Posterior cingulate gyrus (tissue), 11 donors: ENCODE data around the gene TULP4.
"Not testable (repeated sequence)": the region's sequence is repeated elsewhere in the genome, so short reads cannot be mapped to it uniquely, and the experiment has no call there.

ENCODE experiments used
- DNase-seq, 10 donors: peaks; one replicate each; pipeline versions ENCODE4 v3.0.0 to v3.0.0-alpha.2; 2020 to 2021; ENCODE audit warnings: mixed read lengths in 3 of 10
- intact Hi-C: fragments of 100-400 bp; cut with DNase I; formaldehyde crosslinking; loops from one replicate; pipeline ENCODE4 v1.15.1; 2023

The TULP4 gene

GRCh38 chr6:158324136-158324535 is 11.9 kb downstream of the TULP4 start:
- intact Hi-C loops = no loop called here

GRCh38 chr6:158327211-158327610 is 14.9 kb downstream of the TULP4 start:
- no peak for DNase-seq
- intact Hi-C loops = no loop called here

More at GRCh38 chr6:158324136-158324535, 11.9 kb downstream of the TULP4 start:
- DNase-seq = no peak

GRCh38 chr6:158328952-158329351 is 16.7 kb downstream of the TULP4 start:
- intact Hi-C loops = no loop called here
- DNase-seq = no peak

GRCh38 chr6:158329531-158329930 is 17.3 kb downstream of the TULP4 start:
- intact Hi-C loops = no loop called here
- DNase-seq = no peak

GRCh38 chr6:158330016-158330415 is 17.8 kb downstream of the TULP4 start:
- DNase-seq = no peak
- intact Hi-C loops = no loop called here

GRCh38 chr6:158332237-158332636 is 20.0 kb downstream of the TULP4 start:
- no peak for DNase-seq
- intact Hi-C loops = no loop called here

- DNase-seq = no peak
- intact Hi-C loops = no loop called here
These were observed 20.8 kb downstream of the TULP4 start for GRCh38 chr6:158333094-158333493.

- intact Hi-C loops = no loop called here
- no peak for DNase-seq
These were observed 22.3 kb downstream of the TULP4 start for GRCh38 chr6:158334534-158334933.

GRCh38 chr6:158337332-158337731 is 25.1 kb downstream of the TULP4 start:
- no peak for DNase-seq

GRCh38 chr6:158338311-158339112 is 26.2 kb downstream of the TULP4 start:
- intact Hi-C loops = no loop called here
- no peak for DNase-seq

More at GRCh38 chr6:158337332-158337731, 25.1 kb downstream of the TULP4 start:
- intact Hi-C loops = no loop called here

- intact Hi-C loops, DNase-seq: not testable (repeated sequence)
These were observed 26.9 kb downstream of the TULP4 start for GRCh38 chr6:158339197-158339596.

GRCh38 chr6:158340252-158340651 is 28.0 kb downstream of the TULP4 start:
- DNase-seq = no peak
- intact Hi-C loops = no loop called here

- DNase-seq = no peak
- intact Hi-C loops = no loop called here
These were observed 32.3 kb downstream of the TULP4 start for GRCh38 chr6:158344534-158344933.

- DNase-seq, intact Hi-C loops: not testable (repeated sequence)
These were observed 33.2 kb downstream of the TULP4 start for GRCh38 chr6:158345444-158345843.

GRCh38 chr6:158347335-158347734 is 35.1 kb downstream of the TULP4 start:
- intact Hi-C loops = no loop called here
- no peak for DNase-seq

- peak in 1 of 10 donors; percentile 74 for DNase-seq
- intact Hi-C loops = not testable (repeated sequence)
These were observed 36.7 kb downstream of the TULP4 start for GRCh38 chr6:158348737-158349504.

GRCh38 chr6:158349505-158350275 is 37.4 kb downstream of the TULP4 start:
- intact Hi-C loops = not testable (repeated sequence)
- DNase-seq = peak in 1 of 10 donors; percentile 76

GRCh38 chr6:158350731-158351130 is 38.5 kb downstream of the TULP4 start:
- DNase-seq, intact Hi-C loops: not testable (repeated sequence)

GRCh38 chr6:158353883-158354877 is 41.9 kb downstream of the TULP4 start:
- intact Hi-C loops = no loop called here
- no peak for DNase-seq
